PC-3 (cell line): Measurements from ENCODE around the gene ARID5B.

ENCODE experiments used
- EZH2 ChIP-seq: fragments of 300-600 bp; sonication (generic); IDR thresholded peaks from one replicate; pipeline ENCODE4 v1.6.1; 2017; ENCODE audit warnings: antibody characterized with exemption, mild to moderate bottlenecking, low read length; ENCODE audit not compliant: unreplicated experiment
- EZH2phosphoT487 ChIP-seq: fragments of 300-600 bp; sonication (generic); IDR thresholded peaks from 2 replicates; pipeline ENCODE4 v1.6.1; 2018; ENCODE audit warnings: mild to moderate bottlenecking, antibody characterized with exemption, low read length, borderline replicate concordance
- TF ChIP-seq, protein P1 (sequence below): fragments of 300-600 bp; sonication (generic); conservative IDR thresholded peaks from 2 replicates; pipeline ENCODE4 v1.5.1; 2017; ENCODE audit warnings: antibody characterized with exemption, low read depth, mild to moderate bottlenecking, low read length

DNA sequence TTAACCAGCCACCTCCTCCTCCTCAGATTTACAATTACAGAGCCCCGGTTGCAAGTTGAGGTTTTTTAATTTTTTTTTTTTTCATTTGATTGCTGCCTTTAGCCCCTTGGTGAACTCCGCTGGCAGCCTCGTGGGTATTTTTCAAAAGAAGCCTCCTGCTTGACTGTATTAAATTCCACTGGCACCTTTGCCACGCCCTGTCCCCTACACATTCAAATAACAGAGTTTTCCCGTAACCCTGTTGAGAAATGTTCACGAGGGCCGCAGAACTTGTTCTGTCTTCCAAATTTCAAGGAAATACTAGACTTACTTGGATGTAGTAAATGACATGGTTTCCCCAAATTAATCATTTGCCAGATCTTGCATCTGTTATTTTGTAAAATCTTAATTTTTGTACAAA, 167.0 kb downstream of the ARID5B start:
- TF ChIP-seq, protein P1, sequence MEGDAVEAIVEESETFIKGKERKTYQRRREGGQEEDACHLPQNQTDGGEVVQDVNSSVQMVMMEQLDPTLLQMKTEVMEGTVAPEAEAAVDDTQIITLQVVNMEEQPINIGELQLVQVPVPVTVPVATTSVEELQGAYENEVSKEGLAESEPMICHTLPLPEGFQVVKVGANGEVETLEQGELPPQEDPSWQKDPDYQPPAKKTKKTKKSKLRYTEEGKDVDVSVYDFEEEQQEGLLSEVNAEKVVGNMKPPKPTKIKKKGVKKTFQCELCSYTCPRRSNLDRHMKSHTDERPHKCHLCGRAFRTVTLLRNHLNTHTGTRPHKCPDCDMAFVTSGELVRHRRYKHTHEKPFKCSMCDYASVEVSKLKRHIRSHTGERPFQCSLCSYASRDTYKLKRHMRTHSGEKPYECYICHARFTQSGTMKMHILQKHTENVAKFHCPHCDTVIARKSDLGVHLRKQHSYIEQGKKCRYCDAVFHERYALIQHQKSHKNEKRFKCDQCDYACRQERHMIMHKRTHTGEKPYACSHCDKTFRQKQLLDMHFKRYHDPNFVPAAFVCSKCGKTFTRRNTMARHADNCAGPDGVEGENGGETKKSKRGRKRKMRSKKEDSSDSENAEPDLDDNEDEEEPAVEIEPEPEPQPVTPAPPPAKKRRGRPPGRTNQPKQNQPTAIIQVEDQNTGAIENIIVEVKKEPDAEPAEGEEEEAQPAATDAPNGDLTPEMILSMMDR: no peak
- TF ChIP-seq EZH2 (no peak), EZH2phosphoT487 (no peak)
